ENCODE data around the gene TBC1D32.
"Not testable (repeated sequence)": the region's sequence is repeated elsewhere in the genome, so short reads cannot be mapped to it uniquely, and the experiment has no call there.

Gene TBC1D32

GRCh38 chr6:121334299-121335086 lies at the start of gene TBC1D32:
TBC1D32 (minus strand) TSS chr6:121334480; CDS start chr6:121334430, 50 bp downstream.
- DNase-seq: peak; percentile 92

- no peak for DNase-seq
Observed at GRCh38 chr6:121383478-121383877, 49.2 kb upstream of the TBC1D32 start.

- DNase-seq: no peak
Observed at GRCh38 chr6:121382467-121383121, 48.3 kb upstream of the TBC1D32 start.

- no peak for DNase-seq
Observed at GRCh38 chr6:121376411-121376810, 42.1 kb upstream of the TBC1D32 start.

- DNase-seq: not testable (repeated sequence)
Observed at GRCh38 chr6:121374219-121374618, 39.9 kb upstream of the TBC1D32 start.

- DNase-seq: no peak
Observed at GRCh38 chr6:121365536-121366521, 31.5 kb upstream of the TBC1D32 start.

GRCh38 chr6:121356575-121356974 lies 22.3 kb upstream of the TBC1D32 start:
- DNase-seq: no peak

GRCh38 chr6:121354764-121355163 lies 20.5 kb upstream of the TBC1D32 start:
- no peak for DNase-seq

- DNase-seq: no peak
Observed at GRCh38 chr6:121352941-121353340, 18.7 kb upstream of the TBC1D32 start.

GRCh38 chr6:121351916-121352315 lies 17.6 kb upstream of the TBC1D32 start:
- no peak for DNase-seq

- no peak for DNase-seq
Observed at GRCh38 chr6:121349596-121349995, 15.3 kb upstream of the TBC1D32 start.

- no peak for DNase-seq
Observed at GRCh38 chr6:121347484-121347883, 13.2 kb upstream of the TBC1D32 start.

GRCh38 chr6:121344539-121344938 lies 10.3 kb upstream of the TBC1D32 start:
- DNase-seq: no peak

GRCh38 chr6:121339639-121340226 lies 5.5 kb upstream of the TBC1D32 start:
- DNase-seq: no peak

- no peak for DNase-seq
Observed at GRCh38 chr6:121338956-121339355, 4.7 kb upstream of the TBC1D32 start.

- DNase-seq: no peak
Observed at GRCh38 chr6:121338366-121338765, 4.1 kb upstream of the TBC1D32 start.

- DNase-seq: no peak
Observed at GRCh38 chr6:121335087-121336008, 1.1 kb upstream of the TBC1D32 start.

GRCh38 chr6:121333694-121334093 lies 586 bp downstream of the TBC1D32 start:
- DNase-seq: not testable (repeated sequence)

- no peak for DNase-seq
Observed at GRCh38 chr6:121333196-121333595, 1.1 kb downstream of the TBC1D32 start.

- no peak for DNase-seq
Observed at GRCh38 chr6:121330516-121330915, 3.8 kb downstream of the TBC1D32 start.

GRCh38 chr6:121321282-121321681 lies 13.0 kb downstream of the TBC1D32 start:
- peak; percentile 64 for DNase-seq

- DNase-seq: no peak
Observed at GRCh38 chr6:121319603-121320002, 14.7 kb downstream of the TBC1D32 start.

Data from activated CD4-positive, alpha-beta T cell treated with anti-CD3 and anti-CD28 coated beads, Interleukin-10, Interleukin-2, amounts not matched to agents 100 ng/mL and 50 ng/mL, durations not matched to agents 16 hours and 8 hours (primary cell).